ENCODE data around the gene B3GLCT.
"Not testable (repeated sequence)": the region's sequence is repeated elsewhere in the genome, so short reads cannot be mapped to it uniquely, and the experiment has no call there.

Gene B3GLCT

GRCh38 chr13:31168166-31168565 is 31.6 kb upstream of the B3GLCT start:
- Histone ChIP-seq H3K27ac (ENCODE audit: low read length) (no peak overlapping the region), H3K4me1 (ENCODE audit: control insufficient read depth in 1 of 2, insufficient read depth in 2 of 2, low read length in 2 of 2) (no peaks in the 10 kb centered on the region), H3K36me3 (ENCODE audit: control insufficient read depth in 1 of 2, insufficient read depth in 2 of 2, low read length in 2 of 2) (no peaks in the 10 kb centered on the region), H3K27me3 (ENCODE audit: low read depth, low read length) (no peaks in the 10 kb centered on the region), H3K4me3 (ENCODE audit: low read depth in 1 of 2, low read length in 2 of 2) (no peak overlapping the region), H3K9me3 (ENCODE audit: control insufficient read depth in 1 of 2, low read length in 2 of 2) (no peaks in the 10 kb centered on the region)

GRCh38 chr13:31168736-31169135 is 31.0 kb upstream of the B3GLCT start:
- Histone ChIP-seq H3K27me3 (ENCODE audit: low read depth, low read length) (no peaks in the 10 kb centered on the region), H3K27ac (ENCODE audit: low read length) (no peak overlapping the region), H3K4me3 (ENCODE audit: low read depth in 1 of 2, low read length in 2 of 2) (no peak overlapping the region), H3K9me3 (ENCODE audit: control insufficient read depth in 1 of 2, low read length in 2 of 2) (no peaks in the 10 kb centered on the region), H3K4me1 (ENCODE audit: control insufficient read depth in 1 of 2, insufficient read depth in 2 of 2, low read length in 2 of 2) (no peaks in the 10 kb centered on the region), H3K36me3 (ENCODE audit: control insufficient read depth in 1 of 2, insufficient read depth in 2 of 2, low read length in 2 of 2) (no peaks in the 10 kb centered on the region)

GRCh38 chr13:31172001-31172400 is 27.8 kb upstream of the B3GLCT start:
- no peak overlapping the region for H3K4me3 ChIP-seq (ENCODE audit: low read depth in 1 of 2, low read length in 2 of 2)
- H3K9me3 ChIP-seq (ENCODE audit: control insufficient read depth in 1 of 2, low read length in 2 of 2), result no peaks in the 10 kb centered on the region
- H3K36me3 ChIP-seq (ENCODE audit: control insufficient read depth in 1 of 2, insufficient read depth in 2 of 2, low read length in 2 of 2), result no peaks in the 10 kb centered on the region
- no peaks in the 10 kb centered on the region for H3K27me3 ChIP-seq (ENCODE audit: low read depth, low read length)
- H3K4me1 ChIP-seq (ENCODE audit: control insufficient read depth in 1 of 2, insufficient read depth in 2 of 2, low read length in 2 of 2), result no peaks in the 10 kb centered on the region
- H3K27ac ChIP-seq (ENCODE audit: low read length), result no peak overlapping the region

- Histone ChIP-seq H3K27me3 (ENCODE audit: low read depth, low read length) (no peaks in the 10 kb centered on the region), H3K4me3 (ENCODE audit: low read depth in 1 of 2, low read length in 2 of 2) (no peak overlapping the region), H3K36me3 (ENCODE audit: control insufficient read depth in 1 of 2, insufficient read depth in 2 of 2, low read length in 2 of 2) (no peaks in the 10 kb centered on the region), H3K4me1 (ENCODE audit: control insufficient read depth in 1 of 2, insufficient read depth in 2 of 2, low read length in 2 of 2) (no peaks in the 10 kb centered on the region), H3K9me3 (ENCODE audit: control insufficient read depth in 1 of 2, low read length in 2 of 2) (no peaks in the 10 kb centered on the region), H3K27ac (ENCODE audit: low read length) (no peak overlapping the region)
Measured at GRCh38 chr13:31172535-31172934, 27.2 kb upstream of the B3GLCT start.

GRCh38 chr13:31174018-31174417 is 25.8 kb upstream of the B3GLCT start:
- no peaks in the 10 kb centered on the region for H3K9me3 ChIP-seq (ENCODE audit: control insufficient read depth in 1 of 2, low read length in 2 of 2)
- H3K27me3 ChIP-seq (ENCODE audit: low read depth, low read length), result no peaks in the 10 kb centered on the region
- H3K36me3 ChIP-seq (ENCODE audit: control insufficient read depth in 1 of 2, insufficient read depth in 2 of 2, low read length in 2 of 2), result no peaks in the 10 kb centered on the region
- no peak overlapping the region for H3K27ac ChIP-seq (ENCODE audit: low read length)
- H3K4me3 ChIP-seq (ENCODE audit: low read depth in 1 of 2, low read length in 2 of 2), result no peak overlapping the region
- H3K4me1 ChIP-seq (ENCODE audit: control insufficient read depth in 1 of 2, insufficient read depth in 2 of 2, low read length in 2 of 2), result no peaks in the 10 kb centered on the region

- Histone ChIP-seq H3K4me3 (ENCODE audit: low read depth in 1 of 2, low read length in 2 of 2) (no peak overlapping the region), H3K4me1 (ENCODE audit: control insufficient read depth in 1 of 2, insufficient read depth in 2 of 2, low read length in 2 of 2) (no peaks in the 10 kb centered on the region), H3K36me3 (ENCODE audit: control insufficient read depth in 1 of 2, insufficient read depth in 2 of 2, low read length in 2 of 2) (no peaks in the 10 kb centered on the region), H3K9me3 (ENCODE audit: control insufficient read depth in 1 of 2, low read length in 2 of 2) (no peaks in the 10 kb centered on the region), H3K27ac (ENCODE audit: low read length) (no peak overlapping the region), H3K27me3 (ENCODE audit: low read depth, low read length) (no peaks in the 10 kb centered on the region)
Measured at GRCh38 chr13:31175847-31176532, 23.8 kb upstream of the B3GLCT start.

GRCh38 chr13:31177813-31178495 is 21.8 kb upstream of the B3GLCT start:
- not testable (repeated sequence) for H3K4me3 ChIP-seq (ENCODE audit: low read depth in 1 of 2, low read length in 2 of 2); H3K9me3 ChIP-seq (ENCODE audit: control insufficient read depth in 1 of 2, low read length in 2 of 2); H3K4me1 ChIP-seq (ENCODE audit: control insufficient read depth in 1 of 2, insufficient read depth in 2 of 2, low read length in 2 of 2); H3K27ac ChIP-seq (ENCODE audit: low read length); H3K27me3 ChIP-seq (ENCODE audit: low read depth, low read length); H3K36me3 ChIP-seq (ENCODE audit: control insufficient read depth in 1 of 2, insufficient read depth in 2 of 2, low read length in 2 of 2)

GRCh38 chr13:31179241-31179640 is 20.5 kb upstream of the B3GLCT start:
- no peaks in the 10 kb centered on the region for H3K4me1 ChIP-seq (ENCODE audit: control insufficient read depth in 1 of 2, insufficient read depth in 2 of 2, low read length in 2 of 2)
- H3K27me3 ChIP-seq (ENCODE audit: low read depth, low read length), result no peaks in the 10 kb centered on the region
- H3K9me3 ChIP-seq (ENCODE audit: control insufficient read depth in 1 of 2, low read length in 2 of 2), result no peaks in the 10 kb centered on the region
- no peak overlapping the region for H3K27ac ChIP-seq (ENCODE audit: low read length)
- no peak overlapping the region for H3K4me3 ChIP-seq (ENCODE audit: low read depth in 1 of 2, low read length in 2 of 2)
- no peaks in the 10 kb centered on the region for H3K36me3 ChIP-seq (ENCODE audit: control insufficient read depth in 1 of 2, insufficient read depth in 2 of 2, low read length in 2 of 2)

GRCh38 chr13:31179754-31180153 is 20.0 kb upstream of the B3GLCT start:
- Histone ChIP-seq H3K4me1 (ENCODE audit: control insufficient read depth in 1 of 2, insufficient read depth in 2 of 2, low read length in 2 of 2) (no peaks in the 10 kb centered on the region), H3K36me3 (ENCODE audit: control insufficient read depth in 1 of 2, insufficient read depth in 2 of 2, low read length in 2 of 2) (no peaks in the 10 kb centered on the region), H3K4me3 (ENCODE audit: low read depth in 1 of 2, low read length in 2 of 2) (no peak overlapping the region), H3K27ac (ENCODE audit: low read length) (no peak overlapping the region), H3K9me3 (ENCODE audit: control insufficient read depth in 1 of 2, low read length in 2 of 2) (no peaks in the 10 kb centered on the region), H3K27me3 (ENCODE audit: low read depth, low read length) (no peaks in the 10 kb centered on the region)

GRCh38 chr13:31182987-31183386 is 16.8 kb upstream of the B3GLCT start:
- no peak overlapping the region for H3K4me3 ChIP-seq (ENCODE audit: low read depth in 1 of 2, low read length in 2 of 2)
- no peaks in the 10 kb centered on the region for H3K4me1 ChIP-seq (ENCODE audit: control insufficient read depth in 1 of 2, insufficient read depth in 2 of 2, low read length in 2 of 2)
- no peaks in the 10 kb centered on the region for H3K9me3 ChIP-seq (ENCODE audit: control insufficient read depth in 1 of 2, low read length in 2 of 2)
- H3K27ac ChIP-seq (ENCODE audit: low read length), result no peak overlapping the region
- H3K27me3 ChIP-seq (ENCODE audit: low read depth, low read length), result no peaks in the 10 kb centered on the region
- no peaks in the 10 kb centered on the region for H3K36me3 ChIP-seq (ENCODE audit: control insufficient read depth in 1 of 2, insufficient read depth in 2 of 2, low read length in 2 of 2)

GRCh38 chr13:31184451-31184850 is 15.3 kb upstream of the B3GLCT start:
- no peak overlapping the region for H3K27ac ChIP-seq (ENCODE audit: low read length)
- no peaks in the 10 kb centered on the region for H3K4me1 ChIP-seq (ENCODE audit: control insufficient read depth in 1 of 2, insufficient read depth in 2 of 2, low read length in 2 of 2)
- no peak overlapping the region for H3K4me3 ChIP-seq (ENCODE audit: low read depth in 1 of 2, low read length in 2 of 2)
- H3K9me3 ChIP-seq (ENCODE audit: control insufficient read depth in 1 of 2, low read length in 2 of 2), result no peaks in the 10 kb centered on the region
- no peaks in the 10 kb centered on the region for H3K36me3 ChIP-seq (ENCODE audit: control insufficient read depth in 1 of 2, insufficient read depth in 2 of 2, low read length in 2 of 2)
- H3K27me3 ChIP-seq (ENCODE audit: low read depth, low read length), result no peaks in the 10 kb centered on the region
